ENCODE data around the gene IL36A. TPM values are rescaled to one million over a fixed set of nuclear protein-coding genes. Genes with fewer than 3 reads are reported as not detected.

Gene IL36A
- total and polyA plus RNA-seq, 7 donors, result not detected

DNA sequence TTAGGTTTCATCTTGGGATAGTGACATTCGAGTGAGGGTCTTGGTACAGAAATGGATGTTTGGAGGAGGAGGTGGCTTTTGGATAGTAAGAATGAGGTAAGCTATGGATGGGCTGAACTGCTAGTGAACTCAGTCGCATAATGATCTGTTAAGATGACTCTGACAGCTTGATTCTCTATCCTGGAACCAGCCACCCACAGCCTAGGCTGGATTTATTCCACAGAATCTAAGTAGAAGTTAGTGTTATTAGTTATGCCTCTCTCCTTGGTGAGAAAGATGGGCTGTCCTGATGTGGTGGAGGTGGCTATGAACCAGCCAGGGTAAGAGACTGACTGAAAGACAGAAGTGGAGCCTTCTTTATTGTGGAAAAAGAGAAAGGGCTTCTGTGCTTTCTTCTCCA, 22.4 kb downstream of the IL36A start:
- DNase-seq, result no peak
- intact Hi-C loops (cut with DNase I), result no loop called here
- Histone ChIP-seq H3K36me3 (no peaks in the 10 kb centered on the region), H3K4me3 (no peak overlapping the region), H3K27me3 (peaks cover 0 to 6% (median 0%) of the 10 kb centered on the region in 3 donors), H3K9me3 (no peaks in the 10 kb centered on the region), H3K27ac (no peak overlapping the region), H3K4me1 (no peaks in the 10 kb centered on the region)
- 83 to 86% methylated on average over 2 of the region's 2 CpGs for WGBS, 2 donors
- TF ChIP-seq POLR2AphosphoS5 (IDR thresholded peaks at IDR 0.05) (no peak), EP300 (IDR thresholded peaks at IDR 0.05) (no peak), POLR2A (IDR thresholded peaks at IDR 0.05) (no peak)
- TF ChIP-seq, protein P1, sequence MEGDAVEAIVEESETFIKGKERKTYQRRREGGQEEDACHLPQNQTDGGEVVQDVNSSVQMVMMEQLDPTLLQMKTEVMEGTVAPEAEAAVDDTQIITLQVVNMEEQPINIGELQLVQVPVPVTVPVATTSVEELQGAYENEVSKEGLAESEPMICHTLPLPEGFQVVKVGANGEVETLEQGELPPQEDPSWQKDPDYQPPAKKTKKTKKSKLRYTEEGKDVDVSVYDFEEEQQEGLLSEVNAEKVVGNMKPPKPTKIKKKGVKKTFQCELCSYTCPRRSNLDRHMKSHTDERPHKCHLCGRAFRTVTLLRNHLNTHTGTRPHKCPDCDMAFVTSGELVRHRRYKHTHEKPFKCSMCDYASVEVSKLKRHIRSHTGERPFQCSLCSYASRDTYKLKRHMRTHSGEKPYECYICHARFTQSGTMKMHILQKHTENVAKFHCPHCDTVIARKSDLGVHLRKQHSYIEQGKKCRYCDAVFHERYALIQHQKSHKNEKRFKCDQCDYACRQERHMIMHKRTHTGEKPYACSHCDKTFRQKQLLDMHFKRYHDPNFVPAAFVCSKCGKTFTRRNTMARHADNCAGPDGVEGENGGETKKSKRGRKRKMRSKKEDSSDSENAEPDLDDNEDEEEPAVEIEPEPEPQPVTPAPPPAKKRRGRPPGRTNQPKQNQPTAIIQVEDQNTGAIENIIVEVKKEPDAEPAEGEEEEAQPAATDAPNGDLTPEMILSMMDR (IDR thresholded peaks at IDR 0.05), result no peak

DNA sequence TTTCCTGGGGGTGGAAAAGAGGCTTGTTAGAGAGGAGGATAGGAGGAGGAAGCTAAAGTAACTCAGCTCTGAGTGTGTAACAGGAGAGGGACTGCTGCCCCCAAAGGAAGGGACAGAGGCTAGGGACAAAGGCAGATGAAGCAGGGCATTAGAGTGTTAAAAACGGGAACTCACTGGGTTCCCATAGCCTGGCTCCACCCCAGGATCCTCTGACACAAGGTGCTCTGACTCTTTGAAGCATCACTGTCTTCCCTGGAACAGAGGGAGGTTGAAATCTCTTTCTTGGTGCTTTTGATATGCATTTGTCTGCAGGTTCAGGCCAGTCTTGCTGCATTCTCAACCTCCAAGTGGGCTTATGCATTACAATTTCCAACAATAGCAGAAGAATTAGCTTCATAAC, 22.9 kb downstream of the IL36A start:
- 8 to 18% methylated on average over 1 of the region's 1 CpG for WGBS, 2 donors
- no peaks in the 10 kb centered on the region for H3K36me3 ChIP-seq
- DNase-seq, result no peak
- no peak overlapping the region for H3K27ac ChIP-seq
- TF ChIP-seq, protein P1 (IDR thresholded peaks at IDR 0.05), result no peak
- no peak for TF ChIP-seq EP300 (IDR thresholded peaks at IDR 0.05)
- intact Hi-C loops (cut with DNase I), result no loop called here
- no peak overlapping the region for H3K4me3 ChIP-seq
- H3K9me3 ChIP-seq, result no peaks in the 10 kb centered on the region
- peaks cover 0 to 6% (median 0%) of the 10 kb centered on the region in 3 donors for H3K27me3 ChIP-seq
- H3K4me1 ChIP-seq, result no peaks in the 10 kb centered on the region

DNA sequence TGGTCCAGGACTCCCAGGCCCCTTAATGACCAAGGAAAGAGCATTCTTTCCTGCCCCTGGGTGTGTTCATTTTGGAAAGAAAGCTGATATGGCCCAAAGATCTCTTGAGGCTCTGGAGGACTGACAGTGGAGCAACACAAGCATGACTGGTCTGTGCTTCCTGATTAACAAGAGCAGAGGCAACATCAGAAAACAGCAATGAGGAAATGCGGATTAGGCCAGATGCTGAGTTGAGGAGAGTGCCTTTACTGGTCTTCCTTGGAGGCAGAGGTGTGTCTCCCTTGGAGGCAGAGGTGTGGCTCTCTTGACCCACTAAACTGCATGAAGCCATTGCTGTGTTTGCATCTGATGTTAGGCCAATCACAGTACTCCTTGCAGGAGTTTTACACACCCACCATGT, 27.5 kb downstream of the IL36A start:
- Histone ChIP-seq H3K4me3 (no peak overlapping the region), H3K36me3 (no peaks in the 10 kb centered on the region), H3K27me3 (peaks cover 0 to 6% (median 0%) of the 10 kb centered on the region in 3 donors), H3K27ac (no peak overlapping the region), H3K4me1 (no peaks in the 10 kb centered on the region), H3K9me3 (no peaks in the 10 kb centered on the region)
- 55 to 83% methylated on average over 1 of the region's 1 CpG for WGBS, 2 donors
- intact Hi-C loops (cut with DNase I), result no loop called here
- no peak for DNase-seq
- no peak for TF ChIP-seq EP300 (IDR thresholded peaks at IDR 0.05)
- TF ChIP-seq, protein P1 (IDR thresholded peaks at IDR 0.05), result no peak
- TF ChIP-seq POLR2AphosphoS5 (IDR thresholded peaks at IDR 0.05), result no peak
- TF ChIP-seq POLR2A (IDR thresholded peaks at IDR 0.05), result no peak

DNA sequence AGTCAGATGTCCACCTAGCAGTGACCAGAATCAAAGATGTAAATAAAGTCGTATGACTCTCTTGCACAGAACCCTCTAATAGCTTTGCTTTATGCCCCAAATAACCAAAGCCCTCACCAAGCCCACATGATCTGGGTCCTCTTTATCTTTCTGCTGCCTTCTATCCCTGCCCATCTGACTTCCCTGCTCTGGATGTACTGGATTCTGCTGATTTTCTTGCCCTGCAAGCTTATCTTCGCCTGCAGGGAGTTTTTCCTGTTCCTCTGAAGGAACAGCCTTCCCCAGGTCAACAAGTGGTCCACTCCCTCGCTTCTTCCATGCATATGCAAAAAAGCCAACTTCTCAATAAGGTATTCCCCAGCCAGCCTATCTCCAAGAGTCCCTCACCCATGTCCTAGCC, 28.8 kb downstream of the IL36A start:
- H3K9me3 ChIP-seq, result no peaks in the 10 kb centered on the region
- H3K4me1 ChIP-seq, result no peaks in the 10 kb centered on the region
- no peak overlapping the region for H3K4me3 ChIP-seq
- WGBS, 2 donors, result 84 to 89% methylated on average over 3 of the region's 3 CpGs
- H3K27ac ChIP-seq, result no peak overlapping the region
- intact Hi-C loops (cut with DNase I), result no loop called here
- TF ChIP-seq POLR2A (IDR thresholded peaks at IDR 0.05) (no peak), EP300 (IDR thresholded peaks at IDR 0.05) (no peak), POLR2AphosphoS5 (IDR thresholded peaks at IDR 0.05) (no peak)
- TF ChIP-seq, protein P1 (IDR thresholded peaks at IDR 0.05), result no peak
- peaks cover 0 to 4% (median 0%) of the 10 kb centered on the region in 3 donors for H3K27me3 ChIP-seq
- DNase-seq, result no peak
- no peaks in the 10 kb centered on the region for H3K36me3 ChIP-seq

DNA sequence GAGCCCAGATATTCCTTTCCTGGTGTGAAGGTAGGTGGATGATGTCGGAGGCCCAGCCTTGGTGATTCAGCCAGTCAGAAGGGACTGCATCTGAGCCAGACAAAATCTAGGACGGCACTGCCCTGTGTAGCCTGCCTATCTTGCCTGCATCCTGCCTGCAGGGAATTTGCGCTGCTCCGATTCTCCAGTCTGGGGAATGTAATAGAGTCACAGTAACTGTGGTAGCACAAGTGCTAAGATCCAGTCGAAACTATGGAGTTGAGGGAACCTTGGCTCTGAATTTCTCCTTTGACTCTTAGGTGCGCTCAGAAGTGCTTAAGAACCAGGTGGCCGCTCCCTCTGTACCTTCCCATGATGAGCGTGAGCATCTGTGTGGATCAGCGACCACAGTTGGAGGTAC, 31.5 kb downstream of the IL36A start:
- Histone ChIP-seq H3K36me3 (no peaks in the 10 kb centered on the region), H3K4me3 (no peak overlapping the region), H3K9me3 (no peaks in the 10 kb centered on the region), H3K27ac (no peak overlapping the region), H3K27me3 (no peaks in the 10 kb centered on the region), H3K4me1 (no peaks in the 10 kb centered on the region)
- no peak for DNase-seq
- TF ChIP-seq POLR2A (IDR thresholded peaks at IDR 0.05) (no peak), EP300 (IDR thresholded peaks at IDR 0.05) (no peak), POLR2AphosphoS5 (IDR thresholded peaks at IDR 0.05) (no peak)
- TF ChIP-seq, protein P1 (IDR thresholded peaks at IDR 0.05), result no peak
- 95% methylated on average over 9 of the region's 9 CpGs for WGBS, 2 donors
- intact Hi-C loops (cut with DNase I), result no loop called here

Data from sigmoid colon (tissue), 7 donors.